ENCODE data around the gene ACSM2B.
"Not testable (repeated sequence)": the region's sequence is repeated elsewhere in the genome, so short reads cannot be mapped to it uniquely, and the experiment has no call there.

Gene ACSM2B

GRCh38 chr16:20610892-20611349, 34.8 kb upstream of the ACSM2B start:
- TF ChIP-seq CTCF (IDR thresholded peaks at IDR 0.05; ENCODE audit: borderline replicate concordance, insufficient read depth, low read depth, low read length): no peak
- H3K4me3 ChIP-seq (ENCODE audit: low read depth, low read length): no peak overlapping the region

DNA sequence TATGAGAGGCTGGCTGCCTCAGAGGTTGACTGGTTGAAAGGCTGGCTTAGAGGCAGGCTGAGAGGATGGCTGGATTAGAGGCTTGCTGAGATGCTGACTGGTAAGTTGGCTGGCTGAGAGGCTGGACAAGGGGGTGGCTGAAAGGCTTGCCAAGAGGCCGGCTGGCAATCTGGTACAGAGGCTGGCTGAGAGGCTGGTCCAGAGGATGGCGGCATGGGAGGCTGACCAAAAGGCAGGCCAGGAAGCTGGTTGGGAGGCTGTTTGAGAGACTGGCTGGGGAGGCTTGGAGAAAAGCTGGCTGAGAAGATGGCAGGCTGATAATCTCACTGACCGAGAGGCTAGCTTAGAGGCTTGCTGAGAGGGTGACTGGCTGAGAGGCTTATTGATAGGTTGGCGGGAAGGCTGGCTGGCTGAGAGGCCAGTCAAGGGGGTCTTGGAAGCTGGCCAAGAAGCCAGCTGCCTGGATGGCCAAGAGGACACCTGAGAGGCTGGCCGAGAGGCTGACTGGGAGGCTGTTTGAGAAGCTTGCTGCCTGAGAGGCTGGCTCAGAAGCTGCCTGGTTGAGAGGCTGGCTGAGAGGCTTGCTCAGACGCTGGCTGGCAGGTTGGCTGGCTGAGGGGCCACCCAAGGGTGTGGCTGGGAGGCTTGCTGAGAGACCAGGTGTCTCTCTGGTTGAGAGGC, 34.2 kb upstream of the ACSM2B start:
- TF ChIP-seq CTCF (IDR thresholded peaks at IDR 0.05; ENCODE audit: borderline replicate concordance, insufficient read depth, low read depth, low read length): no peak
- no peak overlapping the region for H3K4me3 ChIP-seq (ENCODE audit: low read depth, low read length)

DNA sequence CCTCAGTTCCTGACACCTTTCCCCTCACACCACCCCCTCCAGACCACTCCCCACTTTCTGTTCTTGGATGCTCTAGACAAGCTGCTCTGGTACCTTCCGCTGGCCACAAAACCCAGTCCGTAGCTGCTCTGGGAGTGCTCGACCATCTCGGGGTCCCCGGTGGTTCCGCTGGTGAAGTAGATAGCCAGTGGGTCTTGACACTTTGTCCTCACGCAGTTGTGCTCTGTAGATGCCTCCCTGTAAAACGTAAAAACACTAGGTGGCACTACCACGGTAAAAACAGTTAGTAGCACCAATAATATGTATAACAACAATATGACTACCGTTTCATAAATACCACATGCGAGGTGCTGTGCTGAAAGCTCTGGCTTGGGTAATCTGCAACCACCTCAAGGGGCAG, 26.0 kb upstream of the ACSM2B start:
- not testable (repeated sequence) for H3K4me3 ChIP-seq (ENCODE audit: low read depth, low read length)

DNA sequence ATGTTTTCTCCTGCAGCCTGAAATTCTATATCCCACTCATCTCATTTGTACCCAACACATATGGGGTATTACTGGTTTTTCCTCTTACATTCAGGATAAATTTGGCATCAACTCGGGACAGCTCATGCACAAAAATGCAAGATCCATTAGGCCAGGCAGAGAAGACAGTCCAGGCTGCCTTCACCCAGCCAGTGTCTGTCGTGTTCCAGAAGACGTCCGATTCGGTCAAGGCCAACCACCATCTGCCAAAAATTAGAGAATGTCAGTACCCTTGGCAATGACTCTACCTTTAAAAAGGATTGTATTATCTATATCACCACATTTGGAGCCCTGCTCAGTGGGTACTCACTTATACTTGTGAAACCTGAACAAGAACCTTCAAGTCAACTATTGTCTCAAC, 23.3 kb upstream of the ACSM2B start:
- not testable (repeated sequence) for H3K4me3 ChIP-seq (ENCODE audit: low read depth, low read length)

DNA sequence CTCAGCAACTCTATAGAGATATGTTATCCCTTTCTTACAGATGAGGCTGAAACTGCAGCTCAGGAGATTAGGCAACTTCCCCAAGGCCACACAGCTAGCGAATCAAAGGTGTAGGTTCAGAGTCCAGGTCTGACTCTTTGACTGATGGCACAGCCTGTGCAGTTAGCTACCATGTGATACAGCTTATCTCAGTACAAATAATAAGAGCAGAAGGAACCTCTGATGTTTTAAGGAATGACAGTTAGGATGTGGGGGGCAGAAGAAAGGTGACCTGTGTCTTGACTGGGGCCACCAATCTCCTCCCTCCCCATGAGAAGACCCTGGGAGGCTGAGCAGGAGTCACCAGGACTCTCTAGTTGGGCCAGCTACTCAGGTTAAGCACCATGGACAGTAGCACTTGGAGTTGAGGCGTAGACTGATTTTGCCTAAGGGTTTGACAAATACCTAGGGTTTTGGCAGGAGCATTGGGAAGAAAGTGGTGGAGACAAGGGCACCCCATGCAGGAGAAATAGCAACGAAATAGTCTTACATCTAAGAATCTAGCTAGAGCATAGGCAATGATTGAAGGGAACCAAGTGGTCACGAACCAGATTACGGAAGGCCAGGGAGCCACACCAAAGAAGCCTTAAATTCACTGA, 22.8 kb upstream of the ACSM2B start:
- no peak for TF ChIP-seq CTCF (IDR thresholded peaks at IDR 0.05; ENCODE audit: borderline replicate concordance, insufficient read depth, low read depth, low read length)
- H3K4me3 ChIP-seq (ENCODE audit: low read depth, low read length): no peak overlapping the region

- H3K4me3 ChIP-seq (ENCODE audit: low read depth, low read length): not testable (repeated sequence)
Measured at GRCh38 chr16:20595694-20596093, 19.5 kb upstream of the ACSM2B start.

DNA sequence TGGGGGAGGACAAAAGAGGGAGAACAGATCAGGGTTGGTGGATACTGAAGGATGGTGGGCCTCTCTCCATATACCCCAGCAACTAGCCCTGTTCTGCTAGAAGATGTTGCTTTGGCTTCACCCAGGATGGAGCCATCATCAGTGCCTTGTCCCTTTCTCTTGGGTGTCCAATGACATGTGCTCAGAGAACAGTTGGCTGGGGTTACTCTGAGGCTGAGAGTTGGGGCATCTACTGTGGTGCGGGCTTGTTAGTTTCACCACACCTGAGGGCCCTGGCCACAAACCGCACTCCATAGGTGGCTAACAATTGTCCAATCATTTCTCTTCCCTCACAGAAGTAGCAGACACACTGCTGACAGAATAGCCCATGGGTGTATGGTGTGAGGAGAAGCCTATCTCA, 18.9 kb upstream of the ACSM2B start:
- not testable (repeated sequence) for H3K4me3 ChIP-seq (ENCODE audit: low read depth, low read length)

- not testable (repeated sequence) for H3K4me3 ChIP-seq (ENCODE audit: low read depth, low read length)
Measured at GRCh38 chr16:20592780-20593179, 16.6 kb upstream of the ACSM2B start.

- H3K4me3 ChIP-seq (ENCODE audit: low read depth, low read length): not testable (repeated sequence)
Measured at GRCh38 chr16:20589486-20589885, 13.3 kb upstream of the ACSM2B start.

DNA sequence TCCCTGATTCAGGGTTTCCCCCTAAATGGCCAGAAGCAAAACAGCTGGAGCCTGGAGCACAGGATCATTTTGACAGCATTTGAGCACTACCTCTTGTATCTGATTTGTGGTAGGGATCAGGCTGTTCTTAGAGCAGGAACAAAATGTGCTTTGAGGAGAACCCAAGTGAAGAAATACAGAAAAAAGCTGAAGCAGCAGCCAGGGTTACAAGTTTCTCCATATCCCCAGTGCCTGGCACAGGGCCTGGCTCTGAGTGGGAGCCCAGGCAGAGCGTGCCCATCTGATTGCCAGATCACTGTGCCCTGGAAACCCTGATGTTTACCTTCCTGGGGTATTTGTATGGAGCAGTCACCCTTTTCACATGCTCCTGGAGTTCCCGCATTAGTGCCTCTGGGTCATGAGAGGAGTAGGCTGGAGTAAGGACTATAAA, 11.5 kb upstream of the ACSM2B start:
- not testable (repeated sequence) for H3K4me3 ChIP-seq (ENCODE audit: low read depth, low read length)

DNA sequence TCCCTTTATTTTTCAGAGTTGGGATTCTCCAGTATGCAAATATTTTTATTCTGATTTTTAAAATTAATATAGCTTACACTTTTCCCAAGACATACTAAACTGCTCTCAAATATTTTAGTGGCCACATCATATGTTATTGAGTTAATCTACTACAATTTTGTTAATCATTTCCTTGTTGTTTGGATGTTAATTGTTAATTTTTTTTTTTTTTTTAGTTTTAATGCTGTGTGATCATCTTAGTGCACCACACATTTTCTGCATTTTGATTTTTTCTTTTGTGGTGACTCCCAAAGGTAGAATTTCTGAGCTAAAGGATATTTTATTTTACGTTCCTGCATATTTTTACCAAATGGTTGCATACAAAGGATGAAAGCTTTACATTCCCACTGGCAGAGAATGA, 10.5 kb upstream of the ACSM2B start:
- H3K4me3 ChIP-seq (ENCODE audit: low read depth, low read length): not testable (repeated sequence)

DNA sequence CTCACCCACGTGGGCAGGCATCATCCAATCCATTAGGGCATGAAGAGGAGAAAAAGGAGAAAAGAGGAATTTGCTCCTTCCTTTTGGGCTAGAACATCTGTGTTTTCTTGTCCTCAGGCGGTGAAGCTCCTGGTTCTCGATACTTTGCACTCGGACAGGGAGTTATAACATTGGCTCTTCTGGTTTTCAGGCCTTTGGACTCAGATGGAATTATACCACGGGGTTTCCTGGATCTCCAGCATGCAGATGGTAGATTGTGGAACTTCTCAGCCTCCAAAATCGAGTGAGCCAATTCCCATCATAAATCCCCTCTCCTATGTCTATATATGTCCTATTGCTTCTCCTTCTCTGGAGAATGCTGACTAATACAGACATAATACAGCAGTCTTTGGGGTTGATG, 9.9 kb upstream of the ACSM2B start:
- not testable (repeated sequence) for H3K4me3 ChIP-seq (ENCODE audit: low read depth, low read length)

DNA sequence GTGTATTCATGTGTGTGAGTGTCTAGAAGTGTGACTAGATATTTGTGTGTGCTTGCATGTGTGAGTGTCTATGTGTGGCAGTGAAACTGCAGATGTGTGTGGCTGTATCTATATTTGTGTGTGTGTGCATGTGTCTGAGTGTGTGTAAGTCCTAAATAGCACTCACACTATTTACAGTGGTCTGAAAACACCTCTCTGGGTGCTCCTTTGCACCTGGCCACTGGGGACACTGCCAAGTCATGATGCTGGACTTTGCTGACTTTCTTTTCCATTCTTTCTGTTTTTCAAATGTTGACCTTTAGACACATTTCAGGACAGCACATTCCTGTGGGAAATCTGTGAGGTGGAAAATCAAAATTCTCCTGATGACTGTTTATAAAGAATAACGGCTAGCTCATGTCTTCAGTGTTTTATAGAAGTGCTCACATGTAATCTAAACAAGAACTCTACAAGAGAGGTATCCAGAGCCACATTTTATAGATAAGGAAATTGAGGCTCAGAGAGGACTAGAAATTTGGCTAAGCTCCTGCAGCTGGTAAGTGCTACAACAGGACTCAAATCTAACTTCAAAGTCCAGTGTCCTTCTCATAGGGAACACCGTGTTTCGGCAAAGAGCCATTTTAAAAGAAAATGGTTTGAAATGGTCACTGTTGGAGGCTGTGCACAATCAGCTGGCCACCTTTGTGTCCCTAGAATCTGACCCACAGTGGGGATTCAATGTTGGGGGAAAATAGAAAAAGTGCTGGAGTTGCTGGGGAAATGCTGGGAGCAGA, 4.5 kb upstream of the ACSM2B start:
- H3K4me3 ChIP-seq (ENCODE audit: low read depth, low read length): not testable (repeated sequence)

DNA sequence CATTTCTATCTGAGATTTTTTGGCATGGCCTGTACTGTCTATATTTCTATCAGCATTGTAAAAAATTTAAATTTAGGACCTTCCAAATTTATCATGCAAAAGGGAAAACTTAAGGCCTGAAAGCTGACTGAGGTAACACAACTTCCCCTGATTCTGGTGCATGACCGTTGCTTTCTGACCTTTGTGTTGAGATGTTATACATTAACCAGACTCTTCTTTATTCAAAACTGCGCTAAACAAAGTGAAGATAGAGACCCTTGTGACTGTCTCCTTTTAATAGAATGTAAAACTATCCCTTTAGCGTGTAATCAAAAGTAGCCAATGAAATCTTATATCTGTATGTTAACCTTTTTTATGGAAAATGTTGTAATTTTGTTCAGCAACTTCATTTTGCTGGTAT, 1.9 kb upstream of the ACSM2B start:
- not testable (repeated sequence) for H3K4me3 ChIP-seq (ENCODE audit: low read depth, low read length)

- not testable (repeated sequence) for H3K4me3 ChIP-seq (ENCODE audit: low read depth, low read length)
Measured at GRCh38 chr16:20569117-20569651, 7.0 kb downstream of the ACSM2B start.
